HCT116 (cell line): Measurements from ENCODE around the gene TLK1. TPM values are rescaled to one million over a fixed set of nuclear protein-coding genes. Genes with fewer than 3 reads are reported as not detected.
"Not testable (repeated sequence)": the region's sequence is repeated elsewhere in the genome, so short reads cannot be mapped to it uniquely, and the experiment has no call there.

ENCODE experiments used
- ATAC-seq: fragments of 200-7000 bp; cut with Tn5 transposase; 2 replicates; pipeline ENCODE4 v1.9.1; 2020; ENCODE audit warnings: mild to moderate bottlenecking, moderate library complexity
- BruUV-seq: library from RNA; stranded (reverse); fragments of 400-500 nt; replicated peaks from 2 replicates; lab custom pipeline; 2021; lab: Mats Ljungman, UMichigan
- CTCF ChIA-PET: fragments of 300-600 bp; sonication (Branson Sonifier 250); formaldehyde crosslinking; loops from one replicate; lab custom pipeline; 2021; ENCODE audit warnings: antibody characterized with exemption; lab: Charles Lee
- POLR2A ChIA-PET: fragments of 300-600, 350-600 bp; sonication (Branson Sonifier 250); formaldehyde crosslinking; loops from one replicate; lab custom pipeline; 2021; ENCODE audit warnings: antibody characterized with exemption; lab: Charles Lee
- RAD21 ChIA-PET, 2 experiments: fragments of 300-600 bp; sonication (Branson Sonifier 250); formaldehyde crosslinking; loops; one replicate each; lab custom pipeline; 2023; ENCODE audit warnings: low total read pairs in 2 of 2; ENCODE audit not compliant: uncharacterized antibody in 2 of 2, unreplicated experiment in 2 of 2, low non-redundant PET in 1 of 2; lab: Charles Lee
- DNase-seq: peaks from one replicate; pipeline ENCODE4 v3.0.0-alpha.2; 2010; ENCODE audit warnings: low read depth, low spot score
- H2AFZ ChIP-seq: fragments of 200-600 bp; shearing (Covaris generic), sonication (generic); 2 replicates; pipeline ENCODE4 v1.6.1; 2017; ENCODE audit warnings: low read depth, mixed run types, mixed read lengths, antibody characterized with exemption, low read length; ENCODE audit not compliant: poor library complexity, severe bottlenecking
- H3K27ac ChIP-seq: 2 replicates; pipeline ENCODE4 v1.5.1; 2012; ENCODE audit warnings: low read depth, low read length
- H3K27me3 ChIP-seq: fragments of 200-600 bp; sonication (generic); 2 replicates; pipeline ENCODE4 v1.6.1; 2016; ENCODE audit warnings: mixed run types, low read length, mixed read lengths; ENCODE audit not compliant: insufficient read depth
- H3K36me3 ChIP-seq, 2 experiments: fragments of 200-500 bp in 1 of 2; fragments of 200-600 bp in 1 of 2; sonication (Bioruptor generic) in 1 of 2; sonication (generic) in 1 of 2; 2 replicates each; pipeline versions ENCODE4 v1.5.1 to v1.6.1; 2014 to 2016; ENCODE audit warnings: low read length in 2 of 2, inconsistent platforms in 1 of 2, mixed read lengths in 1 of 2, mixed run types in 1 of 2; ENCODE audit not compliant: insufficient read depth in 2 of 2, control insufficient read depth in 1 of 2
- H3K4me1 ChIP-seq, 2 experiments: fragments of 200-600 bp in 1 of 2; sonication (generic) in 1 of 2; 2 replicates each; pipeline versions ENCODE4 v1.5.1 to v1.6.1; 2012 to 2017; ENCODE audit warnings: low read length in 2 of 2, inconsistent platforms in 1 of 2, mild to moderate bottlenecking in 1 of 2, mixed read lengths in 1 of 2, mixed run types in 1 of 2, moderate library complexity in 1 of 2; ENCODE audit not compliant: insufficient read depth in 2 of 2, control insufficient read depth in 1 of 2
- H3K4me2 ChIP-seq: fragments of 200-600 bp; sonication (generic); 2 replicates; pipeline ENCODE4 v1.6.1; 2017; ENCODE audit warnings: mixed run types, low read length, mixed read lengths
- H3K4me3 ChIP-seq, 2 experiments: fragments of 200-600 bp in 1 of 2; sonication (generic) in 1 of 2; replicated peaks in 1 of 2; 2 replicates each; pipeline ENCODE4 v1.5.1; 2011 to 2016; ENCODE audit warnings: low read length in 2 of 2, control low read depth in 1 of 2, low read depth in 1 of 2, mild to moderate bottlenecking in 1 of 2, mixed read lengths in 1 of 2, mixed run types in 1 of 2
- H3K79me2 ChIP-seq: fragments of 200-600 bp; sonication (generic); 2 replicates; pipeline ENCODE4 v1.6.1; 2017; ENCODE audit warnings: mild to moderate bottlenecking, mixed run types, low read length, moderate library complexity, mixed read lengths; ENCODE audit not compliant: insufficient read depth
- H3K9ac ChIP-seq: fragments of 200-600 bp; sonication (generic); 2 replicates; pipeline ENCODE4 v1.6.1; 2016; ENCODE audit warnings: low read length, mixed read lengths
- H3K9me2 ChIP-seq: fragments of 200-600 bp; sonication (generic), shearing (Covaris generic); 2 replicates; pipeline ENCODE4 v1.6.1; 2017; ENCODE audit warnings: mixed run types, mild to moderate bottlenecking, moderate library complexity; ENCODE audit not compliant: insufficient read depth
- H3K9me3 ChIP-seq, 2 experiments: fragments of 200-500 bp in 1 of 2; fragments of 200-600 bp in 1 of 2; sonication (Bioruptor generic) in 1 of 2; sonication (generic) in 1 of 2; 2 replicates each; pipeline ENCODE4 v1.6.1; 2014 to 2017; ENCODE audit warnings: low read length in 2 of 2, mixed read lengths in 2 of 2, inconsistent platforms in 1 of 2, low read depth in 1 of 2, mild to moderate bottlenecking in 1 of 2, mixed run types in 1 of 2, moderate library complexity in 1 of 2; ENCODE audit not compliant: control insufficient read depth in 1 of 2, insufficient read depth in 1 of 2
- H4K20me1 ChIP-seq: fragments of 200-600 bp; sonication (generic), shearing (Covaris generic); 2 replicates; pipeline ENCODE4 v1.6.1; 2017; ENCODE audit warnings: mixed run types, mild to moderate bottlenecking, moderate library complexity; ENCODE audit not compliant: insufficient read depth
- CEBPB ChIP-seq: IDR thresholded peaks from 2 replicates; pipeline ENCODE4 v1.6.1; 2012; ENCODE audit warnings: low read depth
- EGR1 ChIP-seq: IDR thresholded peaks from 2 replicates; pipeline ENCODE4 v1.6.1; 2012; ENCODE audit warnings: low read depth
- FOSL1 ChIP-seq: IDR thresholded peaks from 2 replicates; pipeline ENCODE4 v1.6.1; 2012; ENCODE audit warnings: low read depth
- JUND ChIP-seq: IDR thresholded peaks from 2 replicates; pipeline ENCODE4 v1.6.1; 2012
- POLR2A ChIP-seq: IDR thresholded peaks from 2 replicates; pipeline ENCODE4 v1.7.0; 2011; ENCODE audit warnings: borderline replicate concordance; ENCODE audit not compliant: insufficient read depth, insufficient read length; ENCODE audit errors: extremely low read depth
- ZFX ChIP-seq: fragments of 450-650 bp; IDR thresholded peaks from 2 replicates; pipeline ENCODE4 v1.6.1; 2017
- intact Hi-C: fragments of 100-400 bp; cut with micrococcal nuclease; formaldehyde crosslinking; loops from 2 replicates; pipeline ENCODE4 v1.10.0; 2022
- total RNA-seq: library from RNA; stranded (reverse); gene quantifications from one replicate; pipeline ENCODE4 v1.2.1, GENCODE V29; 2021; ENCODE audit not compliant: unreplicated experiment

The TLK1 gene
- total RNA-seq, 1 experiment from 2014 or later = 57.7 TPM

DNA sequence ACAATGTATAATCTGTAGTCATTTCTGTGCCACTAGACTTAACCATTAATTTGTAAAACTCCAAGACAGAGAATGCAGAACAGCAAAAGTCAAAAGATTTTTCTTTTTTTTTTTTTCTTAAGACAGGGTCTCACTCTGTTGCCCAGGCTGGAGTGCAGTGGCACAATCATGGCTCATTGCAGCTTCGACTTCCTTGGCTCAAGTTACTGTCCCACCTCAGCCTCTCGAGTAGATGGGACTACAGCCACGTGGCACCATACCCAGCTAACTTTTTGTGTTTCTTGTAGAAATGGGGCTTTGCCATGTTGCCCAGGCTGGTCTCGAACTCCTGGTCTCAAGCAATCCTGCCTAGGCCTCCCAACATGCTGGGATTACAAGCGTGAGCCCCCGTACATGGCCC lies 80.1 kb downstream of the TLK1 start:
- Histone ChIP-seq H3K27ac (no peak overlapping the region), H3K9me3 (no peaks in the 10 kb centered on the region), H3K9ac (no peak overlapping the region), H3K4me2 (no peak overlapping the region), H3K4me1 (no peaks in the 10 kb centered on the region), H3K9me2 (no peaks in the 10 kb centered on the region), H4K20me1 (peaks cover 10% of the 10 kb centered on the region; the same call in 1 of the 2 replicates), H3K27me3 (no peaks in the 10 kb centered on the region), H3K4me3 (no peak overlapping the region), H2AFZ (no peak overlapping the region), H3K79me2 (peaks cover 27% of the 10 kb centered on the region), H3K36me3 (no peaks in the 10 kb centered on the region; a peak in 1 of 4 replicates)
- no TSS peak for BruUV-seq
- intact Hi-C loops = no loop called here
- POLR2A ChIA-PET = no interaction called here
- ATAC-seq = no peak
- CTCF ChIA-PET = no interaction called here
- no peak for DNase-seq
- RAD21 ChIA-PET = no interaction called here
- no peak for TF ChIP-seq JUND
- no peak for TF ChIP-seq POLR2A
- no peak for TF ChIP-seq CEBPB
- TF ChIP-seq EGR1 = no peak
- TF ChIP-seq FOSL1 = no peak
- TF ChIP-seq ZFX = no peak

DNA sequence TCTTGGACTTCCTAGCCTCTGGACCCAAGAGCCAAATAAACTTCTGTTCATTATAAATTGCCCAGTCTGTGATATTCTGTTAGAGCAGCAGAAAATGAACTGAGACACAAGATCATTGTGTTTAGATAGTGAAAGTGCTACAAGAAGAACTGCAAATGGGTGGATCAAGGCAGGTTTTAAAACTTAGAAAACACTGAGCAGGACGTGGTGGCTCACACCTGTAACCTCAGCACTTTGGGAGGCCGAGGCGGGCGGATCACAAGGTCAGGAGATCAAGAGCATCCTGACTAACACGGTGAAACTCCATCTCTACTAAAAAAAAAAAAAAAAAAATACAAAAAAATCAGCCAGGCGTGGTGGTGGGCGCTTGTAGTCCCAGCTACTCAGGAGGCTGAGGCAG lies 84.3 kb downstream of the TLK1 start:
- H3K27ac ChIP-seq, ATAC-seq, H3K4me1 ChIP-seq, H3K27me3 ChIP-seq, H3K4me3 ChIP-seq, BruUV-seq, H3K9me2 ChIP-seq, H3K36me3 ChIP-seq, H2AFZ ChIP-seq, H3K9me3 ChIP-seq, RAD21 ChIA-PET, CTCF ChIA-PET, H3K9ac ChIP-seq, H3K4me2 ChIP-seq, H4K20me1 ChIP-seq, DNase-seq, POLR2A ChIA-PET, intact Hi-C loops: not testable (repeated sequence)
- H3K79me2 ChIP-seq = peaks cover 11% of the 10 kb centered on the region; the same call in 1 of the 2 replicates
